ENCODE measurements around the gene LHX4.

LHX4 gene

DNA sequence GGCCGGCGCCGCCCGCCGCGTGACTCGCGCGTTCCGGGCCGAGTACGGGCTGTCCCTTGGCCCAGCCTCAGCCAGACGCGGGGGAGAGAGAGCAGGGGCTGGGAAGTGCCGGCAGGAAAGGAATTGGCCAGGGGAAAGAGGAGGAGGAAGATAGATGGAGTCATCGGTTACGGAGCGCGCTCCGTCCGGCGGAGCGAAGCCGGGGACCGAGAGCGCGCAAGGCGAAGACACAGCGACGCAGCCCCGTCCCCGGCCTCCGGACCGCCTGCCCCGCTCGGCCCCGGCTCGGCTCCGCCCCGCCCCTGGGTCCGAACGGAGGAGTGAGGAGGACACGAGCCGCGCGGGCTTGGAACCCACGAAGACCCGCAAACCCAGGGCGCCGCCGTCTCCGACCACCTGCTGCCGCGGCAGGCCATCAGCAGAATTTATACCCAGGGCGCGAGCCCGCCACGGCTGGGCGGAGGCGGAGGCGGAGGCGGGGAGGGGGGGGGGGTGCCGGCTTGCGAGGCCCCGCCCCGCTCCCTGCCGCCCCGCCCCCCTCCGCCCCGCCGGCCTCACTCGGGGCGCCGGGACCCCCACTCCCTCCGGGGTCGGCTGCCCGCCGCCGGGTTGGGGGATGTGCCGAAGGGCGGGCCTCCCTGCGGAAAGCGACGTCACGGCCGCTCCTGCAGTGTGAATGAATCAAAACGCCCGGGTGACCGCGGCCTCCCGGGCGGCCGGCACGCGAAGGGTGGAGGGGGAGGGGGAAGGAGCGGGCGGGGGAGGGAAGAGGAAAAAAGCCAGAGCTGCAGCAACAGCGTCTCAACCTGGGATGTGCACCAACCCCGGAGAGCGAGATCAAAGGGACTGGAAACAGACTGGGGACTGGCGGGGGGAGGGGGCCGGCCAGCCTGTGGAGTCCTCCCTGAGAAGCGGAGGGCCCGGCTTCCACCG, at the start of gene LHX4:
Gene LHX4 (plus strand): TSS at position 782 of the 933 bp plus-strand sequence. CDS start 266 bp downstream, outside the sequence.
- H3K27ac ChIP-seq (ENCODE audit: low read length), result no peak within 1 kb of the TSS
- H3K9me3 ChIP-seq (ENCODE audit: control insufficient read depth, insufficient read depth, low read length), result no peaks in the 10 kb centered on the region
- no peaks in the 10 kb centered on the region for H3K36me3 ChIP-seq (ENCODE audit: control insufficient read depth, insufficient read depth, low read length)
- DNase-seq (ENCODE audit: low read depth, low spot score), result no peak
- H3K4me3 ChIP-seq (ENCODE audit: low read length), result peak within 1 kb of the TSS; percentile 60; the same call in 1 of the 2 replicates
- WGBS (ENCODE audit: insufficient coverage, insufficient read length), result no CpG with 5 or more reads among the region's 105 CpGs
- peaks cover 6% of the 10 kb centered on the region for H3K4me1 ChIP-seq (ENCODE audit: control insufficient read depth, insufficient read depth, low read length)
- H3K27me3 ChIP-seq (ENCODE audit: control insufficient read depth, insufficient read depth, low read length), result peaks cover 41% of the 10 kb centered on the region

DNA sequence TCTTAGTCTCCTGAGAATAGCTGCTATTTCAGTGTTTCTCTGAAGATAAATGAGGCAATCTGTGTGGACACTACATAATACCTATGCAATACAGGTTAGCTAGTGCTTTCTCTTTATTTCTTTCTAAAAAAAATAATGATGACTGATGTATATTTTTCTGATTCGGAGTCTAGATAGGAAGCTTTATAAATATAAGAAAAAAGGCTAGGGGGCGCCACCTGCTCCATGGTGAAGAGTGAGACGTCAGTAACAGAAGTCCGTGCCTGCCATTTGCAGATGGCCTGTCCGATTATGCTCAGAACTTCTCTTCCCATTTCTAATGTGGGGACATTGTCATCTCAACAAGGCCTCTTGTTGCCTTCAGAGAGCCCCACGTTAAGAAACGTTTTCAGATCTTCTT, 49.0 kb upstream of the LHX4 start:
- H3K36me3 ChIP-seq (ENCODE audit: control insufficient read depth, insufficient read depth, low read length), result peaks cover 1% of the 10 kb centered on the region
- no peak overlapping the region for H3K27ac ChIP-seq (ENCODE audit: low read length)
- WGBS (ENCODE audit: insufficient coverage, insufficient read length), result no CpG with 5 or more reads among the region's 7 CpGs
- no peaks in the 10 kb centered on the region for H3K4me1 ChIP-seq (ENCODE audit: control insufficient read depth, insufficient read depth, low read length)
- H3K4me3 ChIP-seq (ENCODE audit: low read length), result no peak overlapping the region
- DNase-seq (ENCODE audit: low read depth, low spot score), result no peak
- H3K27me3 ChIP-seq (ENCODE audit: control insufficient read depth, insufficient read depth, low read length), result no peaks in the 10 kb centered on the region
- no peaks in the 10 kb centered on the region for H3K9me3 ChIP-seq (ENCODE audit: control insufficient read depth, insufficient read depth, low read length)

DNA sequence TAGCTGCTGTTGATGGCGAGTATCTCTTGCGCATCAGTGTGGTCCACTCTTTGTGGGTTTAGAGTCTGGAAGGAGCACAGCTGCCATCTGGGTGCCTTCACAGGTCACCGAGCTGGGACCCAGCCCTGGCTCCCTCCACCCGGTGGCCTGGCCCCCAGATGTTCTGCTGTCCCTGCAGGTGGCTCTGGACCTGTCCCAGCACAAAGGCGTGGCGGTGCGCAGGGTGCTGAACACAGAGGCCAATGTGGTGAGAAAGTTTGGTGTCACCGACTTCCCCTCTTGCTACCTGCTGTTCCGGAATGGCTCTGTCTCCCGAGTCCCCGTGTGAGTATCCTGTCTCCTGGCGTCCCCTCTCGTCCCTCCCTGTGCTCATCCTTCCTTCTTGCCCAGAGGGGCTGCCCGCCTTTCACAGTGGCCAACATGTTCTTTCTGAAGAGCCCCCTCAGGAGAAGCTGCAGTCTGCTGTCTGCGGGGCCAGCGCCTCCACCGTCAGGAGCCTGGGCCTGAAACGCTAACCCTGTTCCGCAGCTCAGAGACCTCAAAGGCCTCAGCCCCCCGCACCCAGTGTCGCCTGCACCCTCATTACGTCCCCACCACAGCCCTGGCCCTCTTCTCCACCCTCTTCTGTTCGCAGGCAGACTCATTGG, 47.9 kb upstream of the LHX4 start:
- H3K36me3 ChIP-seq (ENCODE audit: control insufficient read depth, insufficient read depth, low read length), result peaks cover 4% of the 10 kb centered on the region
- no peaks in the 10 kb centered on the region for H3K4me1 ChIP-seq (ENCODE audit: control insufficient read depth, insufficient read depth, low read length)
- no peak overlapping the region for H3K27ac ChIP-seq (ENCODE audit: low read length)
- H3K9me3 ChIP-seq (ENCODE audit: control insufficient read depth, insufficient read depth, low read length), result no peaks in the 10 kb centered on the region
- no peak for DNase-seq (ENCODE audit: low read depth, low spot score)
- no peaks in the 10 kb centered on the region for H3K27me3 ChIP-seq (ENCODE audit: control insufficient read depth, insufficient read depth, low read length)
- H3K4me3 ChIP-seq (ENCODE audit: low read length), result no peak overlapping the region
- no CpG with 5 or more reads among the region's 23 CpGs for WGBS (ENCODE audit: insufficient coverage, insufficient read length)

DNA sequence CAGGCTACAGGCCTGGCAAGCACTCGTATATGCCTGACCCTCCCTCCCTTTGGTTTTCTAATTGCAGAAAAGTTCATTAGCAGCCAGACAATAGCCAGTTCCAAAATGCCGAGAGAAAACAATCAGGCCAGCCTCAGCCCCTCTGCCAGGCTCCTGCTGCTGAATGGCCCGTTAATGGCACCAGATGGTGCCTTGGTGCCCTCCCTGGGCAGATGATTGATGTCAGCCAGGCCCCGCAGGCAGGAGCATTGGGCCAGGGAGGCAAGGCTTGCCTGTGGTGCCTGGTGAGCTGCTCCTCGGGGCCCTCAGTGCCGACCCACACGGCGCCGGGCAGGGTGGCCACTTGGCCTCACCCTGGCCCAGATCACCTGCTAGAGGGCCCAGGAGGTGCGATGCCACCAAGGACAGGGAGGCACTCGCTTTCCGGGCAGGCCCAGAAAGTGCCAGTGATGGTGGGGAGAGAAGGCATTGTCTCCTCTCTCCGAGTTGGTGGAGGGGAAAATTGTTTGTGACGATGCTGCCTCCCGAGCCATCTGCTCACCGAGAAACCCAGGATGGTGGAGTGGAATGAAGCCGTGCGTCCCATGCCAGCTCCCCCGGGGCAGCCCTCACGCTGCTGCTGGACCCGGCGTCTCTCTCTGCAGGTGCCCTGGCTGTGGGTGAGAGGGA, 47.3 kb upstream of the LHX4 start:
- no peaks in the 10 kb centered on the region for H3K27me3 ChIP-seq (ENCODE audit: control insufficient read depth, insufficient read depth, low read length)
- no peaks in the 10 kb centered on the region for H3K4me1 ChIP-seq (ENCODE audit: control insufficient read depth, insufficient read depth, low read length)
- H3K27ac ChIP-seq (ENCODE audit: low read length), result no peak overlapping the region
- H3K36me3 ChIP-seq (ENCODE audit: control insufficient read depth, insufficient read depth, low read length), result peaks cover 4% of the 10 kb centered on the region
- no peak overlapping the region for H3K4me3 ChIP-seq (ENCODE audit: low read length)
- no peaks in the 10 kb centered on the region for H3K9me3 ChIP-seq (ENCODE audit: control insufficient read depth, insufficient read depth, low read length)
- WGBS (ENCODE audit: insufficient coverage, insufficient read length), result no CpG with 5 or more reads among the region's 22 CpGs
- DNase-seq (ENCODE audit: low read depth, low spot score), result no peak

DNA sequence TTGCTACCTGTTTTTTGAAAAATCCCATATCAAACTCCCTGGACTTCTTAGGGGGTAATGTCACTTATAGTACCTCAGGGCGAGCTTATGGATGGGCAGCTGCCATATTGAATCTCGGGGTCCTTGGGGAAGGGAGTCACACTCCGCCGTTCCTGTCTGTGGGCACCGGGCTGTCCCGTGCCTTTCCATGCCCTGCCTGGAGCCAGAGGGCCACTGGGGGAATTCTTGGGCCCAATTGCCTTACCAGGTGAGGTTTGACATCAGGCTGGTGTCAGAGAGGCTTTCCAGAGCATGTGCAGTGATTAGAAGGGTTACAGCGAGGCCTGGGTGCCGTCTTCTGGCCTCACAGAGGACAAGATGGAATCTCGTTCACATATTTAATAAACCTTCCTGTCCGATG, 46.6 kb upstream of the LHX4 start:
- no peaks in the 10 kb centered on the region for H3K27me3 ChIP-seq (ENCODE audit: control insufficient read depth, insufficient read depth, low read length)
- H3K4me3 ChIP-seq (ENCODE audit: low read length), result no peak overlapping the region
- no peaks in the 10 kb centered on the region for H3K4me1 ChIP-seq (ENCODE audit: control insufficient read depth, insufficient read depth, low read length)
- H3K36me3 ChIP-seq (ENCODE audit: control insufficient read depth, insufficient read depth, low read length), result peaks cover 4% of the 10 kb centered on the region
- DNase-seq (ENCODE audit: low read depth, low spot score), result no peak
- H3K27ac ChIP-seq (ENCODE audit: low read length), result no peak overlapping the region
- no peaks in the 10 kb centered on the region for H3K9me3 ChIP-seq (ENCODE audit: control insufficient read depth, insufficient read depth, low read length)
- no CpG with 5 or more reads among the region's 10 CpGs for WGBS (ENCODE audit: insufficient coverage, insufficient read length)

DNA sequence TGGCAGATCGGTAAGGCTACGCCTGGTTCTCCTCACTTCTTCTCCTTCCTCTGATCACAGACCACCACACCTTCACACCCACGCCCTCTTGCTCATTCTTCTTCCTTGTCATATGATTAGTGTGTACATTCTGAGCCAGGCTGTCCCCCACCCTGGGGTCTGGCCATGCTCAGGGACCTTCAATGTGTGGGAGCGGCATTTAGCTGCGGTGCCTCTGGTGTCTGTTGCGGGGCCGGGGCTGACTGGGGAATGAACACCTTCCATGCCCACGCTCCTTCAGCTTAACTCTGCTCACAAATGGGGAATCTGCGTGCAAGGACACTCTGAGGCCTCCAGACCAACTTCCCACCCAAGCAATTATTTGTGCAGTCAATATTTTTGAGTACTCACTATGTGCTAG, 46.0 kb upstream of the LHX4 start:
- Histone ChIP-seq H3K4me3 (ENCODE audit: low read length) (no peak overlapping the region), H3K27me3 (ENCODE audit: control insufficient read depth, insufficient read depth, low read length) (no peaks in the 10 kb centered on the region), H3K9me3 (ENCODE audit: control insufficient read depth, insufficient read depth, low read length) (no peaks in the 10 kb centered on the region), H3K27ac (ENCODE audit: low read length) (no peak overlapping the region), H3K4me1 (ENCODE audit: control insufficient read depth, insufficient read depth, low read length) (no peaks in the 10 kb centered on the region), H3K36me3 (ENCODE audit: control insufficient read depth, insufficient read depth, low read length) (peaks cover 4% of the 10 kb centered on the region)
- no CpG with 5 or more reads among the region's 9 CpGs for WGBS (ENCODE audit: insufficient coverage, insufficient read length)
- no peak for DNase-seq (ENCODE audit: low read depth, low spot score)

DNA sequence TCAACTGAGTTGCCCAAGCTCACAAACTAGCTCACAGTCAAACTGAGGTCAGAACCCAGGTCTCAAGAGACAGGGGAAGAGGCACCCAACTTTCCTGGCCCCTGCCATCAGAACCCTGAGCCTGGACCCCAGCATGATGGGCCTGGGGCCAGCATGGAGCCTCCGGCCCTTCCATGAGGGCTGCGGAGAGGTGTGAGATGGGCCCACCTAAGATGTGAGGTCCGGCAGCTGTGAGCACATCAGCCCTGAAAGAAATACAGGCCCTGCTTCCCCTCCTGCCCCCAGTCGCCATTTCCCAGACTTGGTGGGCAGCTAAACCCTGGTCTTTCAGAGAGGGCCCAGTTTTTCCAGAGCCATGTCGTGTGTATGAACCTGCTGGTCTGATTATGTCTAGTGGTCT, 44.8 kb upstream of the LHX4 start:
- Histone ChIP-seq H3K4me3 (ENCODE audit: low read length) (no peak overlapping the region), H3K27ac (ENCODE audit: low read length) (no peak overlapping the region), H3K27me3 (ENCODE audit: control insufficient read depth, insufficient read depth, low read length) (no peaks in the 10 kb centered on the region), H3K4me1 (ENCODE audit: control insufficient read depth, insufficient read depth, low read length) (no peaks in the 10 kb centered on the region), H3K9me3 (ENCODE audit: control insufficient read depth, insufficient read depth, low read length) (no peaks in the 10 kb centered on the region), H3K36me3 (ENCODE audit: control insufficient read depth, insufficient read depth, low read length) (peaks cover 5% of the 10 kb centered on the region)
- no CpG with 5 or more reads among the region's 5 CpGs for WGBS (ENCODE audit: insufficient coverage, insufficient read length)
- DNase-seq (ENCODE audit: low read depth, low spot score), result no peak

DNA sequence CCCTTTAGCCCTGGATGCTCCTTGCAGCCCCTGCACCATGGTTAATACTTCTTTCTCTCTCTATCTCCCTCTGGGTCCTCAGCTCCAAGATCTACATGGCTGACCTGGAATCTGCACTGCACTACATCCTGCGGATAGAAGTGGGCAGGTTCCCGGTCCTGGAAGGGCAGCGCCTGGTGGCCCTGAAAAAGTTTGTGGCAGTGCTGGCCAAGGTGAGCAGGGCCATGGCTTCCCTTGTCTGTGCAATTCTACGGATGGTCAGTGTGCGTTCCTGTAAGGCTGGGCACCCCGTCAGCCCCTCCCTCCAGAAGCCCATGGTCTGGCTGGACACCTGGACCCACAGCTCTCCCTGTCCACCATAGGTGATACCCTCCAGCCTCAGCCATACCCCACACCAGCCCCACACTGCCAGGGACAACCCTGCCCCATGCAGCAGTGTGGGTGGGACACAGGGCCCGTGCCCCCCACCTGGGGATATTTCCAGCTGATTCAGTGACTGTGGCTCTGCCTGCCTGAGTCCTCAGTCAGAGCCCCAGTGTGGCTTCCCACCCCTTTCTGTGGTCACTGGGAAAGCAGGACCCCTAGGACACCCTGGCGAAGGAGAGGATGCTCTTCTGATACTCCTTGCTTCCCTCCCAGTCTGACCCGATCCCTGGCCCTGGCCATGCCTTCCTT, 44.0 kb upstream of the LHX4 start:
- no peaks in the 10 kb centered on the region for H3K4me1 ChIP-seq (ENCODE audit: control insufficient read depth, insufficient read depth, low read length)
- no peak overlapping the region for H3K27ac ChIP-seq (ENCODE audit: low read length)
- H3K36me3 ChIP-seq (ENCODE audit: control insufficient read depth, insufficient read depth, low read length), result peaks cover 11% of the 10 kb centered on the region
- no CpG with 5 or more reads among the region's 9 CpGs for WGBS (ENCODE audit: insufficient coverage, insufficient read length)
- H3K27me3 ChIP-seq (ENCODE audit: control insufficient read depth, insufficient read depth, low read length), result no peaks in the 10 kb centered on the region
- no peak overlapping the region for H3K4me3 ChIP-seq (ENCODE audit: low read length)
- no peaks in the 10 kb centered on the region for H3K9me3 ChIP-seq (ENCODE audit: control insufficient read depth, insufficient read depth, low read length)
- DNase-seq (ENCODE audit: low read depth, low spot score), result no peak

DNA sequence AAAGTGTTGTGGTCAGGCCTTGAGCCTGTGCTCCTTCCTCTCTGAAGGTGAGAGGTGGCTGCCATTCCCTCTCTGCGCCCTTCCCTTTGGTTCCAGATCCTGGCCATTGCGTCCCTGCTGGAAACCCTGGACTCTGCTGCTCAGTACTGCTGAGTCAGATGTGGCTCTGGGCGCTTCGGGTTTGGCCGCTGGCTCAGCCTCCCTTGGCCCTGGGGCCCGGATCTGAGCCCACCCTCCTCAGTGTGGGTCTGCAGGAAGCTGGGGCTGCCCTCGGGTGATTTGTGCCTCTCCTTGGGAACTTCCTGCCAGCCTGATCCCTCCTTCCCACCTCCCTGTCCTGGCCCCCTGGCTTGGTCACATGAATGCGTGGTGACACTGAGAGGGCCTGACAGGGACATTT, 43.2 kb upstream of the LHX4 start:
- no CpG with 5 or more reads among the region's 8 CpGs for WGBS (ENCODE audit: insufficient coverage, insufficient read length)
- no peak overlapping the region for H3K27ac ChIP-seq (ENCODE audit: low read length)
- no peaks in the 10 kb centered on the region for H3K9me3 ChIP-seq (ENCODE audit: control insufficient read depth, insufficient read depth, low read length)
- H3K4me1 ChIP-seq (ENCODE audit: control insufficient read depth, insufficient read depth, low read length), result no peaks in the 10 kb centered on the region
- H3K27me3 ChIP-seq (ENCODE audit: control insufficient read depth, insufficient read depth, low read length), result no peaks in the 10 kb centered on the region
- DNase-seq (ENCODE audit: low read depth, low spot score), result no peak
- no peak overlapping the region for H3K4me3 ChIP-seq (ENCODE audit: low read length)
- H3K36me3 ChIP-seq (ENCODE audit: control insufficient read depth, insufficient read depth, low read length), result peaks cover 14% of the 10 kb centered on the region

DNA sequence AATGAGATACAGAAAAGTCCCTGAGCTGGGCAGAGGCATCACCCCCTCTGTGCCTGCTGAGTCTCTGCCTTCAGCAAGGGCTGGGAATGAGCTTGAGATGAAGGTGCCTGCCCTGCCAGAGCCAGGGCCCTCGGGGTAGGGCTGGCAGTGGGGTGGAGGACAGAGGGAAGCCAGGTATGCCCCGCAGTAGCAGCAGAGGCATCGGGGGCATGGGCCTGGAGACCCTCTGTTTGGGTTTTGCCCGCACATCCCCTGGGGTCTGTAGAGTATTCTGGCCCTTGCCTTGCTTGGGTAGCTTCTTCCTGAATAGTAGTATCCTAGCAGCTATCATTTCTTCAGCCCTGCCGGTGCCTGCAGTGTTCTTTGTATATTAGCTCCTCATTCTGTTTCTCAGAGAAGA, 42.4 kb upstream of the LHX4 start:
- Histone ChIP-seq H3K4me1 (ENCODE audit: control insufficient read depth, insufficient read depth, low read length) (no peaks in the 10 kb centered on the region), H3K9me3 (ENCODE audit: control insufficient read depth, insufficient read depth, low read length) (no peaks in the 10 kb centered on the region), H3K4me3 (ENCODE audit: low read length) (no peak overlapping the region), H3K27ac (ENCODE audit: low read length) (no peak overlapping the region), H3K27me3 (ENCODE audit: control insufficient read depth, insufficient read depth, low read length) (no peaks in the 10 kb centered on the region), H3K36me3 (ENCODE audit: control insufficient read depth, insufficient read depth, low read length) (peaks cover 16% of the 10 kb centered on the region)
- WGBS (ENCODE audit: insufficient coverage, insufficient read length), result no CpG with 5 or more reads among the region's 5 CpGs
- DNase-seq (ENCODE audit: low read depth, low spot score), result no peak

Measured in iPS DF 6.9 (cell line).